GM10248 (cell line): ENCODE data around the gene KATNAL1.

Source experiments
- CTCF ChIA-PET: fragments of 300-600 bp; sonication (Branson Sonifier 250); formaldehyde crosslinking; extraction: SDS; loops from one replicate; lab custom pipeline; 2021; ENCODE audit warnings: antibody characterized with exemption; lab: Yijun Ruan, JAX
- POLR2A ChIA-PET: fragments of 350-650 bp; sonication (Branson Sonifier 250); formaldehyde crosslinking; extraction: SDS; loops from one replicate; lab custom pipeline; 2020; ENCODE audit warnings: antibody characterized with exemption; lab: Yijun Ruan, JAX
- DNase-seq: peaks from one replicate; pipeline ENCODE4 v3.0.0; 2012; ENCODE audit errors: extremely low spot score
- CTCF ChIP-seq: IDR thresholded peaks from 2 replicates; pipeline ENCODE4 v1.5.1; 2012; ENCODE audit warnings: mild to moderate bottlenecking, low read depth; ENCODE audit errors: extremely low read depth, missing control alignments, control extremely low read depth

Gene KATNAL1

GRCh38 chr13:30156270-30156669 lies 151.1 kb downstream of the KATNAL1 start:
- TF ChIP-seq CTCF: no peak
- POLR2A ChIA-PET: no interaction called here
- CTCF ChIA-PET: interaction anchor here (0.9 to 5.0 kb wide), 7 partner anchors 9 to 421 kb away, joined by 3 to 81 read pairs (median 8); no protein-coding TSS in a partner anchor
- DNase-seq: no peak

GRCh38 chr13:30154931-30155330 lies 152.4 kb downstream of the KATNAL1 start:
- POLR2A ChIA-PET: no interaction called here
- no peak for DNase-seq
- TF ChIP-seq CTCF: no peak
- CTCF ChIA-PET: interaction anchor here (5.0 kb wide), 1 partner anchor 22 kb away, joined by 81 read pairs; no protein-coding TSS in a partner anchor

- ChIA-PET POLR2A (no interaction called here), CTCF (interaction anchor here (1.1 to 3.8 kb wide), 4 partner anchors 12 to 39 kb away, joined by 3 to 22 read pairs (median 5); no protein-coding TSS in a partner anchor)
- TF ChIP-seq CTCF: no peak
- DNase-seq: no peak
These were observed 152.8 kb downstream of the KATNAL1 start for GRCh38 chr13:30154531-30154930.

DNA sequence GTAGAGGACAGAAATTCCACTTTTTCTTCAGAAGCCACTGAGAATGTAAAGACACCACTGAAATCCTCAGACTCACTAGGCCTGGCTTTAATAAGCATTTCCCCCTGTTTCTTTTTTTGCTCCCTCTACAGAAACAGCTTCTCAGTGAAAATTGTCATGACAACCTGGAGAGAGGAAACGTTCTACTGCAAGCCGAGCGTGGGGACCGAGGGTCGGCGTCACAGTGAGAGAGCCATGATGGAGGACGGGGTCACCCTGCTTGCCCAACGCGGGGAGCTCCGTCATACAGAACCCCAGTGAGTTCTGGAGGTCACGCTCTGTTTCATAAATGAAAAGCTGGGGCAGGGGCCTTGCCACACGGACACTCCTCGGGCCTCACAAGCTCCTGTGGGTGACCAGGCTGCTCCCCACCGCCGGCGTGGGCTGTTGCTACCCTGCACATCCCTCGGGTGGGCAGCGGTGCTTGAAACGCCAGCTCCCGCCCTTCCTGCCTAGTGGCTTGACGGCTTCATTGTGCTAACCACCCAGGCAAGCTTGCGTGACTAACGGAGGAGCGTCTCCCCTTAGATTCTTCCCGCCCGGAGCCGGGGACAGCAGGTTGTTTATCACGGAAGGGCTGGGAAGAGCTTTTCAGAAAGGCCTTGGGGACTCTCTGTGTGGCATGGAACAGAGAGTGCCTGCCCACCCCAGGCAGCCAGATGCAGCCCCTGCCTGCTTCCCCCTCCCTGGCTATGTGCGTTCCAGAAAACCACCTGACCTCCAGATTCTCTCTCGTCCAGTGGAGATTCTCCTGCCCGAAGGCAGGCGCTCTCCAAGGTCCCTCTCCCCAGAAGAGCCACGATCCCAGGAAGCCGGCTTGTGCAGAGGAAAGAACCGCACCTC lies 153.6 kb downstream of the KATNAL1 start:
- ChIA-PET POLR2A (no interaction called here), CTCF (interaction anchor here (1.1 to 3.8 kb wide), 5 partner anchors 13 to 45 kb away, joined by 3 to 22 read pairs (median 4); no protein-coding TSS in a partner anchor)
- DNase-seq: no peak
- no peak for TF ChIP-seq CTCF
